Neural cell (in vitro differentiated cells): ENCODE data around the gene SPN. TPM values are rescaled to one million over a fixed set of nuclear protein-coding genes. Genes with fewer than 3 reads are reported as not detected.

ENCODE experiments used
- H2AFZ ChIP-seq: fragments of 200-600, 300-800 bp; sonication (generic), shearing (Covaris generic); 2 replicates; pipeline ENCODE4 v1.6.0; 2014; ENCODE audit warnings: low read depth, mild to moderate bottlenecking, antibody characterized with exemption, low read length, moderate library complexity
- H3F3A ChIP-seq: fragments of 200-600 bp; shearing (Covaris generic); 2 replicates; pipeline ENCODE4 v1.6.1; 2016; ENCODE audit warnings: mild to moderate bottlenecking, moderate library complexity, mixed read lengths, antibody characterized with exemption, low read length; ENCODE audit not compliant: insufficient read depth, poor library complexity, severe bottlenecking
- H3K27ac ChIP-seq: fragments of 200-600, 300-800 bp; sonication (generic), shearing (Covaris generic); 2 replicates; pipeline ENCODE4 v1.5.1; 2014; ENCODE audit warnings: mild to moderate bottlenecking, low read length, moderate library complexity
- H3K27me3 ChIP-seq: fragments of 300-800, 200-600 bp; sonication (generic), shearing (Covaris generic); 2 replicates; pipeline ENCODE4 v1.6.0; 2014; ENCODE audit warnings: mild to moderate bottlenecking, low read depth, low read length, moderate library complexity; ENCODE audit not compliant: insufficient read depth
- H3K36me3 ChIP-seq: fragments of 300-800, 200-600 bp; sonication (generic), shearing (Covaris generic); 2 replicates; pipeline ENCODE4 v1.5.1; 2014; ENCODE audit warnings: mild to moderate bottlenecking, antibody characterized with exemption, low read length, moderate library complexity; ENCODE audit not compliant: insufficient read depth
- H3K4me2 ChIP-seq: fragments of 300-800, 200-600 bp; sonication (generic), shearing (Covaris generic); 2 replicates; pipeline ENCODE4 v1.6.0; 2014; ENCODE audit warnings: mild to moderate bottlenecking, low read length
- H3K4me3 ChIP-seq: fragments of 300-800, 200-600 bp; sonication (generic), shearing (Covaris generic); 2 replicates; pipeline ENCODE4 v1.5.1; 2014; ENCODE audit warnings: mild to moderate bottlenecking, low read length, moderate library complexity
- H3K79me2 ChIP-seq: fragments of 200-600 bp; shearing (Covaris generic); replicated peaks from 2 replicates; pipeline ENCODE4 v1.6.0; 2014; ENCODE audit warnings: mild to moderate bottlenecking, low read length, moderate library complexity; ENCODE audit not compliant: insufficient read depth
- H3K9ac ChIP-seq: fragments of 300-800, 200-600 bp; sonication (generic), shearing (Covaris generic); 2 replicates; pipeline ENCODE4 v1.6.1; 2016; ENCODE audit warnings: mild to moderate bottlenecking, low read length, mixed read lengths
- H3K9me2 ChIP-seq: fragments of 200-600 bp; shearing (Covaris generic); 2 replicates; pipeline ENCODE4 v1.6.1; 2016; ENCODE audit warnings: mild to moderate bottlenecking, low read length, mixed read lengths; ENCODE audit not compliant: insufficient read depth
- H3K9me3 ChIP-seq: fragments of 200-600, 300-800 bp; sonication (generic), shearing (Covaris generic); 2 replicates; pipeline ENCODE4 v1.6.1; 2016; ENCODE audit warnings: mild to moderate bottlenecking, mixed run types, low read length, moderate library complexity, mixed read lengths
- H4K20me1 ChIP-seq: fragments of 200-600 bp; shearing (Covaris generic); 2 replicates; pipeline ENCODE4 v1.6.1; 2016; ENCODE audit warnings: mild to moderate bottlenecking, mixed run types; ENCODE audit not compliant: insufficient read depth
- EP300 ChIP-seq: fragments of 450-650 bp; conservative IDR thresholded peaks from 2 replicates; pipeline ENCODE4 v1.6.1; 2014; ENCODE audit warnings: antibody characterized with exemption, mild to moderate bottlenecking, moderate library complexity; ENCODE audit not compliant: poor library complexity, severe bottlenecking
- EZH2 ChIP-seq: fragments of 200-600, 300-800 bp; shearing (Covaris generic), sonication (generic); IDR thresholded peaks from 2 replicates; pipeline ENCODE4 v1.6.1; 2014; ENCODE audit warnings: antibody characterized with exemption, low read length, borderline replicate concordance, mild to moderate bottlenecking; ENCODE audit not compliant: insufficient read depth, poor library complexity, severe bottlenecking
- MXI1 ChIP-seq: fragments of 450-650 bp; conservative IDR thresholded peaks from 2 replicates; pipeline ENCODE4 v1.6.1; 2014; ENCODE audit warnings: antibody characterized with exemption, mild to moderate bottlenecking; ENCODE audit not compliant: poor library complexity, severe bottlenecking
- POLR2AphosphoS5 ChIP-seq: IDR thresholded peaks from 2 replicates; pipeline ENCODE4 v1.6.1; 2012
- RAD21 ChIP-seq: fragments of 450-650 bp; conservative IDR thresholded peaks from 2 replicates; pipeline ENCODE4 v1.6.1; 2014; ENCODE audit warnings: antibody characterized with exemption, mild to moderate bottlenecking, moderate library complexity
- REST ChIP-seq: IDR thresholded peaks from 2 replicates; pipeline ENCODE4 v1.6.1; 2012; ENCODE audit warnings: borderline replicate concordance
- SMC3 ChIP-seq: fragments of 450-650 bp; conservative IDR thresholded peaks from 2 replicates; pipeline ENCODE4 v1.6.1; 2014; ENCODE audit warnings: antibody characterized with exemption, mild to moderate bottlenecking, moderate library complexity; ENCODE audit not compliant: poor library complexity
- TAF1 ChIP-seq: IDR thresholded peaks from 2 replicates; pipeline ENCODE4 v1.6.1; 2012; ENCODE audit warnings: low read depth
- polyA plus RNA-seq: library from polyadenylated mRNA; depleted of rRNA; stranded (reverse); fragments of >200 nt; gene quantifications from 2 replicates; pipeline ENCODE4 v1.2.3, GENCODE V29; 2014
- TF ChIP-seq, protein P1 (sequence below): fragments of 450-650 bp; IDR thresholded peaks from 2 replicates; pipeline ENCODE4 v1.5.1; 2014; ENCODE audit warnings: antibody characterized with exemption, mild to moderate bottlenecking, moderate library complexity; ENCODE audit not compliant: poor library complexity, severe bottlenecking

SPN gene
- polyA plus RNA-seq, 1 donor from 2014 or later: 0.09 TPM

GRCh38 chr16:29699324-29700219 lies 36.5 kb downstream of the SPN start:
- H3K9me3 ChIP-seq: no peaks in the 10 kb centered on the region
- no peaks in the 10 kb centered on the region for H3K36me3 ChIP-seq
- no peaks in the 10 kb centered on the region for H3K9me2 ChIP-seq
- TF ChIP-seq TAF1 (no peak), RAD21 (no peak), EZH2 (no peak), SMC3 (no peak)
- TF ChIP-seq, protein P1, sequence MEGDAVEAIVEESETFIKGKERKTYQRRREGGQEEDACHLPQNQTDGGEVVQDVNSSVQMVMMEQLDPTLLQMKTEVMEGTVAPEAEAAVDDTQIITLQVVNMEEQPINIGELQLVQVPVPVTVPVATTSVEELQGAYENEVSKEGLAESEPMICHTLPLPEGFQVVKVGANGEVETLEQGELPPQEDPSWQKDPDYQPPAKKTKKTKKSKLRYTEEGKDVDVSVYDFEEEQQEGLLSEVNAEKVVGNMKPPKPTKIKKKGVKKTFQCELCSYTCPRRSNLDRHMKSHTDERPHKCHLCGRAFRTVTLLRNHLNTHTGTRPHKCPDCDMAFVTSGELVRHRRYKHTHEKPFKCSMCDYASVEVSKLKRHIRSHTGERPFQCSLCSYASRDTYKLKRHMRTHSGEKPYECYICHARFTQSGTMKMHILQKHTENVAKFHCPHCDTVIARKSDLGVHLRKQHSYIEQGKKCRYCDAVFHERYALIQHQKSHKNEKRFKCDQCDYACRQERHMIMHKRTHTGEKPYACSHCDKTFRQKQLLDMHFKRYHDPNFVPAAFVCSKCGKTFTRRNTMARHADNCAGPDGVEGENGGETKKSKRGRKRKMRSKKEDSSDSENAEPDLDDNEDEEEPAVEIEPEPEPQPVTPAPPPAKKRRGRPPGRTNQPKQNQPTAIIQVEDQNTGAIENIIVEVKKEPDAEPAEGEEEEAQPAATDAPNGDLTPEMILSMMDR: no peak
- H3K27me3 ChIP-seq: no peaks in the 10 kb centered on the region
- no peak overlapping the region for H3K27ac ChIP-seq
- H3F3A ChIP-seq: no peaks in the 10 kb centered on the region
- no peaks in the 10 kb centered on the region for H4K20me1 ChIP-seq
- H3K9ac ChIP-seq: no peak overlapping the region
- H3K4me2 ChIP-seq: no peak overlapping the region
- H3K79me2 ChIP-seq: no peaks in the 10 kb centered on the region
- H3K4me3 ChIP-seq: no peak overlapping the region
- no peak overlapping the region for H2AFZ ChIP-seq

GRCh38 chr16:29700253-29700987 lies 37.4 kb downstream of the SPN start:
- H2AFZ ChIP-seq: no peak overlapping the region
- no peaks in the 10 kb centered on the region for H3K36me3 ChIP-seq
- H3K9me2 ChIP-seq: no peaks in the 10 kb centered on the region
- no peaks in the 10 kb centered on the region for H4K20me1 ChIP-seq
- no peak overlapping the region for H3K9ac ChIP-seq
- H3F3A ChIP-seq: no peaks in the 10 kb centered on the region
- H3K27me3 ChIP-seq: no peaks in the 10 kb centered on the region
- no peak overlapping the region for H3K4me3 ChIP-seq
- TF ChIP-seq TAF1 (no peak), REST (no peak), MXI1 (no peak), EZH2 (no peak), RAD21 (peak; percentile 43), EP300 (no peak), POLR2AphosphoS5 (no peak), SMC3 (peak; percentile 43)
- TF ChIP-seq, protein P1: peak; percentile 40
- H3K79me2 ChIP-seq: no peaks in the 10 kb centered on the region
- H3K4me2 ChIP-seq: no peak overlapping the region
- no peak overlapping the region for H3K27ac ChIP-seq
- H3K9me3 ChIP-seq: no peaks in the 10 kb centered on the region
